ENCODE measurements around the gene NIN.

Gene NIN

DNA sequence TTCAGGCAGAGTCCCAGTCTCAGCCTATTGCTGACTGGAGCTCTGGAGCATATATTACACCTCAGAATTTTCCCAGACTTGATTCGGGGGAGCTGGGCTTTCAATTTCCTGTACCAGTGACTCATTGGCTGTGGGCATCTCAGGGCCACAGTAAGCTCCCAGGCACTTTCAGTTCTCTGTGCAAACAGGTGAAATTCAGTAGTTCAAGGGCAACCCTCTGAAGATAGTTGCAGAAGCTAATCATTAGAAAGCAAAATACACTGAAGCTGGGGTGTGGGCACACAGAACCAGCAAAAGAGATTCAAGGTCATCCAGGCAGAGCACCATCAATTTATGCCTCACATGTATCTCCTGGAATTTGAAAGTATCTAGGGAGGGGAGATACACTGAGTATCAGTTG lies 8.1 kb upstream of the NIN start:
- TF ChIP-seq, protein P1, sequence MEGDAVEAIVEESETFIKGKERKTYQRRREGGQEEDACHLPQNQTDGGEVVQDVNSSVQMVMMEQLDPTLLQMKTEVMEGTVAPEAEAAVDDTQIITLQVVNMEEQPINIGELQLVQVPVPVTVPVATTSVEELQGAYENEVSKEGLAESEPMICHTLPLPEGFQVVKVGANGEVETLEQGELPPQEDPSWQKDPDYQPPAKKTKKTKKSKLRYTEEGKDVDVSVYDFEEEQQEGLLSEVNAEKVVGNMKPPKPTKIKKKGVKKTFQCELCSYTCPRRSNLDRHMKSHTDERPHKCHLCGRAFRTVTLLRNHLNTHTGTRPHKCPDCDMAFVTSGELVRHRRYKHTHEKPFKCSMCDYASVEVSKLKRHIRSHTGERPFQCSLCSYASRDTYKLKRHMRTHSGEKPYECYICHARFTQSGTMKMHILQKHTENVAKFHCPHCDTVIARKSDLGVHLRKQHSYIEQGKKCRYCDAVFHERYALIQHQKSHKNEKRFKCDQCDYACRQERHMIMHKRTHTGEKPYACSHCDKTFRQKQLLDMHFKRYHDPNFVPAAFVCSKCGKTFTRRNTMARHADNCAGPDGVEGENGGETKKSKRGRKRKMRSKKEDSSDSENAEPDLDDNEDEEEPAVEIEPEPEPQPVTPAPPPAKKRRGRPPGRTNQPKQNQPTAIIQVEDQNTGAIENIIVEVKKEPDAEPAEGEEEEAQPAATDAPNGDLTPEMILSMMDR (IDR thresholded peaks at IDR 0.05; ENCODE audit: insufficient read depth, missing control alignments), result no peak
- FAIRE-seq (no peak), DNase-seq (ENCODE audit: insufficient read length, low spot score) (no peak)

DNA sequence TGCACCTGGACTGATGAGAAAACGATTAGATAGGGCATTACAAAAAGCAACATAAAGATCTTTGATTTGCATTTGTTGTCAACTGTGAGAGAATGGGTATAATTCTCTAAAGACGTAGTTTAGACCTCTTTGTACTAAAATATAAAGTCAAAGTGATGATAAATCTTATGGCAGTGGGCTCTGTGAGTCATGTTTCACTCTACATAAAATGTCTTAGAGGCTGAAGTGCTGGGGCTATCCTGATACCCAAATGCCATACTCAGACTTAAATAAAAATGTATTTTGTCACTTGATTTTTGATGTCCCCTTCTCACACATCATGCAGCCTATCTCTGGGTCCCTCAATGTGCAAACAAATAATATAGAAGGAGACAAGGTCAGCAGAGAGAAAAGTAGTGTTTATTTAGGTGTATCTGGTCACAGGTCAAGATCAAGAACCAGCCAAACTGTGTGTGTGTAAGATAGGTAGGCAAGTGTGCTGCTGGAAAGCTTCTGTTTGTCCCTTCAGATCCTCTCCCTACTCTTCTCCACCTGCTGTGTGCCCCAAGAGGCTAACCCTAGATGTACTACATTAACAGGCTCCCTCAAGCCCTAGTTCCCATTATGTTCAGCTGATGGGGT lies 7.0 kb upstream of the NIN start:
- no peak for FAIRE-seq
- TF ChIP-seq, protein P1 (IDR thresholded peaks at IDR 0.05; ENCODE audit: insufficient read depth, missing control alignments), result no peak
- DNase-seq (ENCODE audit: insufficient read length, low spot score), result no peak

DNA sequence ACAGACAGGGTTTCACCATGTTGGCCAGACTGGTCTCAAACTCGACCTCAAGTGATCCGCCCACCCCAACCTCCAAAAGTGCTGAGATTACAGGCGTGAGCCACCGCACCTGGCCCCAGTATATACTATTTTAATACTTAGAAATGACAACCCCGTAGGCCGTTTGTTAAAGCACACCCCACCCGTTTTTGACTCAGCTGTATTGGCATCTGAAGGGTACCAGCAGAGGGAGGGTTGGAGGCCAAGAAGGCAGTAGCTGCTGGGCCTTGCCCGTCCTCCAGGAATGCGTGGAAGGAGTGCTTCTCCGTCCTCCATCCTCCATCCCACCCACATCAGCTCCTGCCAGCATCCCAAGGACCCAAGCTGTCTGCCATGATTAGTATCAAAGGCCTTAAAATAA lies 6.3 kb upstream of the NIN start:
- DNase-seq (ENCODE audit: insufficient read length, low spot score) (no peak), FAIRE-seq (no peak)
- TF ChIP-seq, protein P1 (IDR thresholded peaks at IDR 0.05; ENCODE audit: insufficient read depth, missing control alignments), result no peak

DNA sequence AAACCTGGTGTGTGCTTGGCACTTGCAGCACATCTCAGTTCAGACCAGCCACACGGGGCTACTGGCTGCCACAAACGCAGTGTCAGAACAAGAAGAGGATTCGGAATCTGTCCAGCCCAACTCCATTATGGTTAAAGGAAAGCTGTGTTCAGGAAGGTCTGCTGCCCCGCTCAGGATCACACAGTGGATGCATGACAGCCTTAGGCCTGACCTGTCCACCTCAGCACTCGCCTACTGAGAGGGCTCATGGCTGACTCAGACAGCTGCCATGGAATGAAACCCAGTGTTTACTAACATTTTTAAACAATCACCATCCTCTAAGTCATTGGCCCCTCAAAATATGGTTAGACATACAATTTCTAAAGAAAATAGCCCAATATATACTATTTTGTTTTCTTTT lies 5.6 kb upstream of the NIN start:
- FAIRE-seq (no peak), DNase-seq (ENCODE audit: insufficient read length, low spot score) (no peak)
- TF ChIP-seq, protein P1 (IDR thresholded peaks at IDR 0.05; ENCODE audit: insufficient read depth, missing control alignments), result no peak

DNA sequence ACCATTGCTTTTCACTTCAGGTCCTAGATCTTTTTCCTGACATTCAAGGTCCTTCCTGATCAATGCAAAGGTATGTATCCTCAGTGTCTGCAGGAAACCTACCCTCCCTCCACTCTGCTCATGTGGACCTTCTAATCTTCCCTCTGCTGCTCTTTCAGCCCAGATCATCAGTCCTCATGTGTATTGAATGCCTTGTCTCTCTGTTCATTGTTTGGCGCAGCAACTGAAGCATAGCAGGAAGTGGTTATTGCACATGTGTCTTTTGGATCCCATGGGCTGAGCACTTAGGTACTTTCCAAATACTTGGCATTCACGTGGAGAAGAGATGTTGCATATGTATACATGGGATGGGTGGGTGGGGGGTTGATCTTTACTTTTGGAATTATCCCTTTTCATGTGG lies 4.3 kb upstream of the NIN start:
- DNase-seq (ENCODE audit: insufficient read length, low spot score) (no peak), FAIRE-seq (no peak)
- TF ChIP-seq, protein P1 (IDR thresholded peaks at IDR 0.05; ENCODE audit: insufficient read depth, missing control alignments), result no peak

DNA sequence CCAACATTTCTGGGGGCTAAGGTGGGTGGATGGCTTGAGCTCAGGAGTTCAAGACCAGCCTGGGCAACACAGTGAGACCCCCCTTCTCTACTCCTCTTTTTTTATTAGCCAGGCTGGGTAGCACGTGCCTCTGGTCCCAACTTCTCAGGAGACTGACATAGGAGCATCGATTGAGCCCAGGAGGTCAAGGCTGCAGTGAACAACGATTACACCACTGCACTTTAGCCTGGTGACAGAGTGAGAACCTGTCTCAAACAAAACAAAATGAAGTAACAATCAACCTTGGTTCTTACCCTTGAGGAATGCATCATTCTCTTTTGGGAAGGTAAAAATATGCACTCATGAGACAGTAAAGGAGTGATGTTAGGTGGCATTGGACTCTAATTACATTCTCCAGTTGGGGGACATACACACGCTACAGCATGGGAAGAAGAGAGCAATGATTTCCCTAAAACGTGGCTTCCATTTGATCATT lies 3.9 kb upstream of the NIN start:
- DNase-seq (ENCODE audit: insufficient read length, low spot score), result no peak
- FAIRE-seq, result no peak
- TF ChIP-seq, protein P1 (IDR thresholded peaks at IDR 0.05; ENCODE audit: insufficient read depth, missing control alignments), result no peak

DNA sequence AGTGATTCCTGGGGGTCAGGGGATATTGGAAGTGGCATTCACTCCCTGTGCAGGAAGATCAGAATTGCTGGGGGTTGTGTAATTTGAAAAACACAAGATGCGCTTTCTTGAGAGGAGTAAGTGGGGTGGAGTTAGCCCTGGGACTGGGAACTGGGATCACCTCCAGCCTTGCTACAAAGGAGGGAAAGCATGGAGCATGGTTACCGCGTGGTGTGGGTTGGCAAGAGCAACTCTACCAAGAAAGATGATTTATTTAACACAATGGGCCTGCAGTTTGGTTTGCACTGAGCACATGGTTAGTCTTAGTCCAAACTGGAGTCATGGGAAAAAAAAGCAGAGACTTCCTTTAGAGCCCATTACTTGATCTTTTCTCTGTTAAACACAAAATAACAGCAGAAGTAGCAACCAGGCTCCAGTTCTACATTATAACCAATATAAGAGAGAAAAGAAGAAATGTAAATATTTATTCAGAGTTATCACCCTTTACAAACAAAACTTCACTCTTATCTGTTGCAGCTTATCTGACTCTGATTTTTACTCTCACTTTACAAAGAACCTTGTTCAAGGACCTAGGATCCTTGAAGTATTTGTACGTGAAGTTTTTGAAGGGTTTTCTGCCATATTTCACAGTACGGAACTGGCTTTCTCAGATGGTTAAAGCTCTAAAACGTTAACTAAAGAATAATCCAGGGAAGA lies 2.1 kb upstream of the NIN start:
- DNase-seq (ENCODE audit: insufficient read length, low spot score) (no peak), FAIRE-seq (no peak)
- TF ChIP-seq, protein P1 (IDR thresholded peaks at IDR 0.05; ENCODE audit: insufficient read depth, missing control alignments), result no peak
